OCI-LY7 (cell line): ENCODE data around the gene RNF5. TPM values are rescaled to one million over a fixed set of nuclear protein-coding genes. Genes with fewer than 3 reads are reported as not detected.
A peak's percentile ranks its signal among the peaks of the same experiment; 100 is the strongest.

Source experiments
- BruUV-seq: library from RNA; stranded (reverse); fragments of 400-500 nt; replicated peaks from 2 replicates; lab custom pipeline; 2021; lab: Mats Ljungman, UMichigan
- CTCF ChIA-PET: fragments of 300-600 bp; sonication (Branson Sonifier 250); formaldehyde crosslinking; loops from one replicate; lab custom pipeline; 2022; ENCODE audit warnings: antibody characterized with exemption; ENCODE audit not compliant: unreplicated experiment; lab: Charles Lee
- POLR2A ChIA-PET: fragments of 300-600 bp; sonication (Branson Sonifier 250); formaldehyde crosslinking; loops from one replicate; lab custom pipeline; 2022; ENCODE audit warnings: antibody characterized with exemption; lab: Charles Lee
- DNase-seq: peaks from one replicate; pipeline ENCODE4 v3.0.0-alpha.2; 2015; ENCODE audit warnings: low spot score
- H2AFZ ChIP-seq: fragments of 200-600 bp; sonication (generic), shearing (Covaris generic); 2 replicates; pipeline ENCODE4 v1.6.1; 2014; ENCODE audit warnings: mild to moderate bottlenecking, antibody characterized with exemption, low read length, moderate library complexity
- H3K27ac ChIP-seq: fragments of 200-600 bp; sonication (generic); 2 replicates; pipeline ENCODE4 v1.5.1; 2014; ENCODE audit warnings: mixed run types, low read depth, mild to moderate bottlenecking, moderate library complexity, low read length, inconsistent platforms; ENCODE audit not compliant: poor library complexity, severe bottlenecking
- H3K36me3 ChIP-seq: fragments of 200-600 bp; sonication (generic); 2 replicates; pipeline ENCODE4 v1.6.1; 2014; ENCODE audit warnings: mild to moderate bottlenecking, antibody characterized with exemption, low read length, moderate library complexity, mixed read lengths; ENCODE audit not compliant: insufficient read depth
- H3K4me1 ChIP-seq: fragments of 200-600 bp; sonication (generic); 2 replicates; pipeline ENCODE4 v1.5.1; 2014; ENCODE audit warnings: mild to moderate bottlenecking, low read length; ENCODE audit not compliant: insufficient read depth, poor library complexity, severe bottlenecking
- H3K4me2 ChIP-seq: fragments of 200-600 bp; sonication (generic); 2 replicates; pipeline ENCODE4 v1.6.1; 2014; ENCODE audit warnings: mild to moderate bottlenecking, low read length
- H3K4me3 ChIP-seq: fragments of 200-600 bp; sonication (generic); 2 replicates; pipeline ENCODE4 v1.5.1; 2014; ENCODE audit warnings: mild to moderate bottlenecking, low read depth, low read length; ENCODE audit not compliant: poor library complexity, severe bottlenecking
- H3K79me2 ChIP-seq: fragments of 200-600 bp; sonication (generic); 2 replicates; pipeline ENCODE4 v1.6.1; 2016; ENCODE audit warnings: low read depth, mild to moderate bottlenecking, low read length, moderate library complexity, mixed read lengths; ENCODE audit not compliant: insufficient read depth
- H3K9me2 ChIP-seq: fragments of 200-600 bp; sonication (generic); 2 replicates; pipeline ENCODE4 v1.6.1; 2016; ENCODE audit warnings: mild to moderate bottlenecking, low read length, mixed read lengths; ENCODE audit not compliant: insufficient read depth
- H3K9me3 ChIP-seq: fragments of 200-600 bp; sonication (generic); 2 replicates; pipeline ENCODE4 v1.6.1; 2014; ENCODE audit warnings: mild to moderate bottlenecking, mixed run types, low read length, mixed read lengths
- H4K20me1 ChIP-seq: fragments of 200-600 bp; sonication (generic); 2 replicates; pipeline ENCODE4 v1.6.1; 2014; ENCODE audit warnings: mild to moderate bottlenecking, antibody characterized with exemption, low read length, moderate library complexity, mixed read lengths; ENCODE audit not compliant: insufficient read depth
- EZH2phosphoT487 ChIP-seq: fragments of 200-600 bp; sonication (generic); IDR thresholded peaks from 2 replicates; pipeline ENCODE4 v1.6.1; 2018; ENCODE audit warnings: low read depth, borderline replicate concordance, mild to moderate bottlenecking, mixed run types, antibody characterized with exemption, low read length, moderate library complexity, mixed read lengths
- intact Hi-C: fragments of 100-400 bp; cut with micrococcal nuclease; formaldehyde crosslinking; loops from one replicate; pipeline ENCODE4 v1.10.0; 2022; ENCODE audit not compliant: unreplicated experiment
- total RNA-seq, 2 experiments: library from RNA; depleted of rRNA in 1 of 2; stranded (reverse); fragments of >200 nt in 1 of 2; shearing (Covaris generic) in 1 of 2; gene quantifications; 2 replicates each; pipeline ENCODE4 v1.2.3, GENCODE V29; 2014 to 2022
- TF ChIP-seq, protein P1 (sequence below): fragments of 200-600 bp; sonication (generic); conservative IDR thresholded peaks from 2 replicates; pipeline ENCODE4 v1.5.1; 2014; ENCODE audit warnings: mild to moderate bottlenecking, antibody characterized with exemption, low read length, moderate library complexity, mixed read lengths

RNF5 gene
- total RNA-seq, 2 experiments from 2014 or later, result 50.6 to 59.9 TPM

DNA sequence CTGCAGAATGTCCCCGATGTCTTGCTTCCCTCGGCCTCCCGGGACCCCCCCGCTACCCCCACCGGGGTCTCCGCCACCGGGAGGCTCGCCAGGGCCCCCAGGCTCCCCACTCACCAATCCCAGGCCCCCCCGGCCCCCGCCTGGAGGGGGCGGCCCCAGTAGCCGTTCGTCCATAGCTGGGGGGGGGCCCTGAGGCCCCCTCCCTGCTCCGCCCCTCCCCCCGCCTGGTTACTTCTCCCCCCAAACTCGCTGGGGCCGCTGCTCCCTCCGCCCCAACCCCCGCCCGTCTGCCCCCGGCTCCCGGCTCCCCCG, 11.5 kb downstream of the RNF5 start:
- H3K36me3 ChIP-seq, result peaks cover 30% of the 10 kb centered on the region
- CTCF ChIA-PET, result interaction anchor here (0.6 kb wide), 1 partner anchor 330 kb away, joined by 3 read pairs; no protein-coding TSS in a partner anchor
- peaks cover 31% of the 10 kb centered on the region; the same call in 1 of the 2 replicates for H3K79me2 ChIP-seq
- H2AFZ ChIP-seq, result no peak overlapping the region
- H3K4me1 ChIP-seq, result peaks cover 62% of the 10 kb centered on the region
- H3K9me3 ChIP-seq, result no peaks in the 10 kb centered on the region
- no peaks in the 10 kb centered on the region for H4K20me1 ChIP-seq
- POLR2A ChIA-PET, result interaction anchor here (0.8 to 3.3 kb wide), 3 partner anchors 10 to 782 kb away, joined by 3 to 16 read pairs (median 11); partner anchors contain the start of gene AGPAT1
- DNase-seq, result no peak
- intact Hi-C loops, result no loop called here
- H3K9me2 ChIP-seq, result no peaks in the 10 kb centered on the region
- H3K4me3 ChIP-seq, result peak overlapping the region; percentile 92
- peak overlapping the region; percentile 79 for H3K27ac ChIP-seq
- BruUV-seq, result no TSS peak
- peak overlapping the region; percentile 86 for H3K4me2 ChIP-seq
- TF ChIP-seq, protein P1, sequence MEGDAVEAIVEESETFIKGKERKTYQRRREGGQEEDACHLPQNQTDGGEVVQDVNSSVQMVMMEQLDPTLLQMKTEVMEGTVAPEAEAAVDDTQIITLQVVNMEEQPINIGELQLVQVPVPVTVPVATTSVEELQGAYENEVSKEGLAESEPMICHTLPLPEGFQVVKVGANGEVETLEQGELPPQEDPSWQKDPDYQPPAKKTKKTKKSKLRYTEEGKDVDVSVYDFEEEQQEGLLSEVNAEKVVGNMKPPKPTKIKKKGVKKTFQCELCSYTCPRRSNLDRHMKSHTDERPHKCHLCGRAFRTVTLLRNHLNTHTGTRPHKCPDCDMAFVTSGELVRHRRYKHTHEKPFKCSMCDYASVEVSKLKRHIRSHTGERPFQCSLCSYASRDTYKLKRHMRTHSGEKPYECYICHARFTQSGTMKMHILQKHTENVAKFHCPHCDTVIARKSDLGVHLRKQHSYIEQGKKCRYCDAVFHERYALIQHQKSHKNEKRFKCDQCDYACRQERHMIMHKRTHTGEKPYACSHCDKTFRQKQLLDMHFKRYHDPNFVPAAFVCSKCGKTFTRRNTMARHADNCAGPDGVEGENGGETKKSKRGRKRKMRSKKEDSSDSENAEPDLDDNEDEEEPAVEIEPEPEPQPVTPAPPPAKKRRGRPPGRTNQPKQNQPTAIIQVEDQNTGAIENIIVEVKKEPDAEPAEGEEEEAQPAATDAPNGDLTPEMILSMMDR, result no peak
- TF ChIP-seq EZH2phosphoT487, result no peak

GRCh38 chr6:32190054-32190851, 12.0 kb downstream of the RNF5 start, which contains the start of gene PBX2:
Gene PBX2 (minus strand): TSS chr6:32190202. CDS start chr6:32189915, 287 bp downstream.
- BruUV-seq, result TSS peak; percentile 85
- CTCF ChIA-PET, result interaction anchor here (0.6 kb wide), 1 partner anchor 331 kb away, joined by 3 read pairs; no protein-coding TSS in a partner anchor
- peak within 1 kb of the TSS; percentile 79 for H3K27ac ChIP-seq
- no peaks in the 10 kb centered on the region for H4K20me1 ChIP-seq
- H3K9me2 ChIP-seq, result no peaks in the 10 kb centered on the region
- peaks cover 68% of the 10 kb centered on the region for H3K4me1 ChIP-seq
- POLR2A ChIA-PET, result interaction anchor here (0.8 to 3.3 kb wide), 3 partner anchors 11 to 782 kb away, joined by 3 to 16 read pairs (median 11); partner anchors contain the start of gene AGPAT1
- H3K4me3 ChIP-seq, result peak within 1 kb of the TSS; percentile 92
- H2AFZ ChIP-seq, result no peak within 1 kb of the TSS
- no peaks in the 10 kb centered on the region for H3K9me3 ChIP-seq
- intact Hi-C loops, result no loop called here
- H3K4me2 ChIP-seq, result peak within 1 kb of the TSS; percentile 86
- TF ChIP-seq, protein P1, result no peak
- TF ChIP-seq EZH2phosphoT487, result no peak
- peak; percentile 90 for DNase-seq
- peaks cover 30% of the 10 kb centered on the region for H3K36me3 ChIP-seq
- H3K79me2 ChIP-seq, result peaks cover 31% of the 10 kb centered on the region; the same call in 1 of the 2 replicates
